Measurements from ENCODE around the gene ABCC4. TPM values are rescaled to one million over a fixed set of nuclear protein-coding genes. Genes with fewer than 3 reads are reported as not detected.
"Not testable (repeated sequence)": the region's sequence is repeated elsewhere in the genome, so short reads cannot be mapped to it uniquely, and the experiment has no call there.

Gene ABCC4
- total RNA-seq, 1 donor from 2014 or later, result 4.0 TPM

GRCh38 chr13:95289020-95289444 lies 12.2 kb downstream of the ABCC4 start:
- H3K36me3 Mint-ChIP-seq (ENCODE audit: unreplicated experiment), result no peaks in the 10 kb centered on the region
- H3K4me3 Mint-ChIP-seq (ENCODE audit: unreplicated experiment), result no peak overlapping the region
- no peaks in the 10 kb centered on the region for H3K27me3 Mint-ChIP-seq (ENCODE audit: unreplicated experiment)
- peaks cover 5% of the 10 kb centered on the region for H3K4me1 Mint-ChIP-seq (ENCODE audit: unreplicated experiment)
- no peak overlapping the region for H3K27ac Mint-ChIP-seq (ENCODE audit: unreplicated experiment)
- DNase-seq (ENCODE audit: extremely low spot score, unreplicated experiment), result no peak
- no peak for TF ChIP-seq CTCF (IDR thresholded peaks at IDR 0.05)
- no peaks in the 10 kb centered on the region for H3K9me3 Mint-ChIP-seq (ENCODE audit: unreplicated experiment)

- H3K4me1 Mint-ChIP-seq (ENCODE audit: unreplicated experiment), result peaks cover 20% of the 10 kb centered on the region
Measured at GRCh38 chr13:95284436-95284835, 16.8 kb downstream of the ABCC4 start.

GRCh38 chr13:95279016-95279415 lies 22.2 kb downstream of the ABCC4 start:
- TF ChIP-seq CTCF (IDR thresholded peaks at IDR 0.05), result no peak
- Mint-ChIP-seq H3K36me3 (ENCODE audit: unreplicated experiment) (no peaks in the 10 kb centered on the region), H3K27me3 (ENCODE audit: unreplicated experiment) (no peaks in the 10 kb centered on the region), H3K4me1 (ENCODE audit: unreplicated experiment) (peaks cover 23% of the 10 kb centered on the region), H3K27ac (ENCODE audit: unreplicated experiment) (no peak overlapping the region), H3K9me3 (ENCODE audit: unreplicated experiment) (no peaks in the 10 kb centered on the region), H3K4me3 (ENCODE audit: unreplicated experiment) (no peak overlapping the region)
- no peak for DNase-seq (ENCODE audit: extremely low spot score, unreplicated experiment)

More at GRCh38 chr13:95284436-95284835, 16.8 kb downstream of the ABCC4 start:
- Mint-ChIP-seq H3K27ac (ENCODE audit: unreplicated experiment) (no peak overlapping the region), H3K27me3 (ENCODE audit: unreplicated experiment) (no peaks in the 10 kb centered on the region), H3K4me3 (ENCODE audit: unreplicated experiment) (no peak overlapping the region), H3K9me3 (ENCODE audit: unreplicated experiment) (no peaks in the 10 kb centered on the region), H3K36me3 (ENCODE audit: unreplicated experiment) (no peaks in the 10 kb centered on the region)
- TF ChIP-seq CTCF (IDR thresholded peaks at IDR 0.05), result no peak
- DNase-seq (ENCODE audit: extremely low spot score, unreplicated experiment), result no peak

GRCh38 chr13:95276037-95276505 lies 25.2 kb downstream of the ABCC4 start:
- H3K4me3 Mint-ChIP-seq (ENCODE audit: unreplicated experiment), result no peak overlapping the region
- H3K36me3 Mint-ChIP-seq (ENCODE audit: unreplicated experiment), result no peaks in the 10 kb centered on the region
- peak overlapping the region; percentile 6 for H3K27ac Mint-ChIP-seq (ENCODE audit: unreplicated experiment)
- H3K27me3 Mint-ChIP-seq (ENCODE audit: unreplicated experiment), result no peaks in the 10 kb centered on the region
- H3K4me1 Mint-ChIP-seq (ENCODE audit: unreplicated experiment), result peaks cover 30% of the 10 kb centered on the region
- no peak for DNase-seq (ENCODE audit: extremely low spot score, unreplicated experiment)
- H3K9me3 Mint-ChIP-seq (ENCODE audit: unreplicated experiment), result no peaks in the 10 kb centered on the region
- TF ChIP-seq CTCF (IDR thresholded peaks at IDR 0.05), result no peak

GRCh38 chr13:95275322-95276036 lies 25.8 kb downstream of the ABCC4 start:
- Mint-ChIP-seq H3K4me3 (ENCODE audit: unreplicated experiment) (no peak overlapping the region), H3K9me3 (ENCODE audit: unreplicated experiment) (no peaks in the 10 kb centered on the region), H3K27me3 (ENCODE audit: unreplicated experiment) (no peaks in the 10 kb centered on the region), H3K4me1 (ENCODE audit: unreplicated experiment) (peaks cover 28% of the 10 kb centered on the region), H3K27ac (ENCODE audit: unreplicated experiment) (peak overlapping the region; percentile 6), H3K36me3 (ENCODE audit: unreplicated experiment) (no peaks in the 10 kb centered on the region)
- no peak for TF ChIP-seq CTCF (IDR thresholded peaks at IDR 0.05)
- DNase-seq (ENCODE audit: extremely low spot score, unreplicated experiment), result no peak

- not testable (repeated sequence) for H3K27ac Mint-ChIP-seq (ENCODE audit: unreplicated experiment); H3K4me3 Mint-ChIP-seq (ENCODE audit: unreplicated experiment); DNase-seq (ENCODE audit: extremely low spot score, unreplicated experiment); H3K9me3 Mint-ChIP-seq (ENCODE audit: unreplicated experiment); H3K27me3 Mint-ChIP-seq (ENCODE audit: unreplicated experiment); H3K36me3 Mint-ChIP-seq (ENCODE audit: unreplicated experiment)
- H3K4me1 Mint-ChIP-seq (ENCODE audit: unreplicated experiment), result peaks cover 39% of the 10 kb centered on the region
Measured at GRCh38 chr13:95273592-95274132, 27.6 kb downstream of the ABCC4 start.

- H3K27me3 Mint-ChIP-seq (ENCODE audit: unreplicated experiment); DNase-seq (ENCODE audit: extremely low spot score, unreplicated experiment); H3K9me3 Mint-ChIP-seq (ENCODE audit: unreplicated experiment); H3K4me3 Mint-ChIP-seq (ENCODE audit: unreplicated experiment); H3K36me3 Mint-ChIP-seq (ENCODE audit: unreplicated experiment): not testable (repeated sequence)
- peaks cover 53% of the 10 kb centered on the region for H3K4me1 Mint-ChIP-seq (ENCODE audit: unreplicated experiment)
- peak overlapping the region; percentile 90 for H3K27ac Mint-ChIP-seq (ENCODE audit: unreplicated experiment)
Measured at GRCh38 chr13:95272076-95272475, 29.2 kb downstream of the ABCC4 start.

All from osteocyte (in vitro differentiated cells).